ENCODE measurements around the gene KIRREL1. TPM values are rescaled to one million over a fixed set of nuclear protein-coding genes. Genes with fewer than 3 reads are reported as not detected.

KIRREL1 gene
- total RNA-seq, 6 experiments from 2014 or later: 1.1 to 4.9 (median 2.9) TPM

GRCh38 chr1:158118713-158119402, 125.4 kb downstream of the KIRREL1 start:
- Histone ChIP-seq H3K27ac (no peak overlapping the region), H3K4me1 (peaks cover 0 to 4% (median 0%) of the 10 kb centered on the region in 4 donors), H3K27me3 (no peaks in the 10 kb centered on the region), H3K4me3 (no peak overlapping the region), H3K9me3 (no peaks in the 10 kb centered on the region), H3K36me3 (no peaks in the 10 kb centered on the region)
- intact Hi-C loops (cut with DNase I): loop anchor here in 1 of 2 donors (10.0 kb wide), 2 partner anchors 124 to 154 kb away; partner anchors contain the start of gene KIRREL1
- DNase-seq (no peak), ATAC-seq (no peak)
- WGBS (ENCODE audit: insufficient coverage, low coverage, low lambda C conversion rate, missing lambda C conversion rate): 50% methylated on average over 8 of the region's 8 CpGs
- TF ChIP-seq CTCF (IDR thresholded peaks at IDR 0.05): no peak
- no peak for TF ChIP-seq POLR2A (IDR thresholded peaks at IDR 0.05)

- TF ChIP-seq POLR2A (IDR thresholded peaks at IDR 0.05) (no peak), CTCF (IDR thresholded peaks at IDR 0.05) (no peak)
- Histone ChIP-seq H3K4me1 (peaks cover 0 to 4% (median 0%) of the 10 kb centered on the region in 4 donors), H3K36me3 (no peaks in the 10 kb centered on the region), H3K27me3 (no peaks in the 10 kb centered on the region), H3K9me3 (no peaks in the 10 kb centered on the region), H3K4me3 (no peak overlapping the region), H3K27ac (no peak overlapping the region)
- ATAC-seq: no peak
- no peak for DNase-seq
- 40% methylated on average over 1 of the region's 5 CpGs for WGBS (ENCODE audit: insufficient coverage, low coverage, low lambda C conversion rate, missing lambda C conversion rate)
- intact Hi-C loops (cut with DNase I): loop anchor here (10.0 kb wide), 2 partner anchors 125 to 155 kb away; partner anchors contain the start of gene KIRREL1 (in 1 of the 2)
Observed at GRCh38 chr1:158119976-158120653, 126.7 kb downstream of the KIRREL1 start.

- H3K27me3 ChIP-seq: no peaks in the 10 kb centered on the region
- no peaks in the 10 kb centered on the region for H3K36me3 ChIP-seq
- H3K4me1 ChIP-seq: peaks cover 0 to 4% (median 0%) of the 10 kb centered on the region in 4 donors
- intact Hi-C loops (cut with DNase I): loop anchor here in 1 of 2 donors (10.0 kb wide), 1 partner anchor 157 kb away; no protein-coding TSS in a partner anchor
- H3K27ac ChIP-seq: no peak overlapping the region
- TF ChIP-seq CTCF (IDR thresholded peaks at IDR 0.05) (peak; percentile 49 to 57 (median 54)), POLR2A (IDR thresholded peaks at IDR 0.05) (no peak)
- ATAC-seq (peak; percentile 51 to 75 (median 68)), DNase-seq (no peak)
- H3K9me3 ChIP-seq: no peaks in the 10 kb centered on the region
- WGBS (ENCODE audit: insufficient coverage, low coverage, low lambda C conversion rate, missing lambda C conversion rate): 11% methylated on average over 5 of the region's 5 CpGs
- no peak overlapping the region for H3K4me3 ChIP-seq
Observed at GRCh38 chr1:158121604-158122254, 128.3 kb downstream of the KIRREL1 start.

- Histone ChIP-seq H3K4me3 (no peak overlapping the region), H3K36me3 (no peaks in the 10 kb centered on the region), H3K27me3 (no peaks in the 10 kb centered on the region), H3K4me1 (peaks cover 0 to under 1% (median 0%) of the 10 kb centered on the region in 4 donors), H3K9me3 (no peaks in the 10 kb centered on the region), H3K27ac (no peak overlapping the region)
- intact Hi-C loops (cut with DNase I): loop anchor here in 1 of 2 donors (10.0 kb wide), 1 partner anchor 158 kb away; no protein-coding TSS in a partner anchor
- DNase-seq (no peak), ATAC-seq (no peak)
- no peak for TF ChIP-seq POLR2A (IDR thresholded peaks at IDR 0.05)
- no peak for TF ChIP-seq CTCF (IDR thresholded peaks at IDR 0.05)
- 25% methylated on average over 1 of the region's 2 CpGs for WGBS (ENCODE audit: insufficient coverage, low coverage, low lambda C conversion rate, missing lambda C conversion rate)
Observed at GRCh38 chr1:158122833-158123388, 129.5 kb downstream of the KIRREL1 start.
